ENCODE data around the gene NDFIP1.

NDFIP1 gene

DNA sequence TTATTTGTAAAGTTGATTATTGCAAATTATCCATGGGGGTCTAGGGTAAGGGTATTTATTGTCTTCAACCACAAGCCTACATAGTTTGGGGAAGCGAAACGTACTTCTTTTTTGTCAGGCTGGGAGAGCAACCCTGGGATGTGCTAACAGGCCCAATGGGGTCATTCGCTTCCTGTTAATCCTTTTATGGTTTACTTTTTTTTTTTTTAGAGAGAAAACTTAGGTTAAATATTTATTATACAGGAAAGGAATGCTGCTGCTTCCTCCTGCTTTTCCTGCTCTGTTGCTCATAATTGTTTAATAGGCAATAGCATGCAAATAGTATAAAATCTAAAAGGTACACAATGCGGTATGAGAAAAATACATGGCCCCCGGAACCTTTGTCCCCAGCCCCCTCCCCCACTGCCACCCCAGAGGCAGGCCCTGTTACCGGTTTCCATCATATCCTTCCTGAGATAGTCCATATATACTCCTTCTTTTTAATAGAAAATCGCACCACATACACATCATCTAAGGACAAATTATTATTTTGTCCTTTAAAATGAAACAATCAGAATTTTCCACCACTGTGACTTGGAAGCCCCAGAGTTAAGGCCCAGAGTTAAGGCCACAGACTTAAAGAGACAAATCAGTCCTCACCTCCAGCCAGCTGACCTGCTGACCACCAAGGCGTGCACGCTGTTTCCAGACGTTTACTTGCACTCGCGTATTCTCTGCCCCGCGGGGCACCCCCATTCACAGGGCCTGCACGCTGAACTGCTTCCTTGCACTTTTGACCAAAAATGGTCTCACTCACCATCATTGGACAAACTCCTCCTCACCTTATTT, 83.9 kb downstream of the NDFIP1 start:
- DNase-seq = no peak

DNA sequence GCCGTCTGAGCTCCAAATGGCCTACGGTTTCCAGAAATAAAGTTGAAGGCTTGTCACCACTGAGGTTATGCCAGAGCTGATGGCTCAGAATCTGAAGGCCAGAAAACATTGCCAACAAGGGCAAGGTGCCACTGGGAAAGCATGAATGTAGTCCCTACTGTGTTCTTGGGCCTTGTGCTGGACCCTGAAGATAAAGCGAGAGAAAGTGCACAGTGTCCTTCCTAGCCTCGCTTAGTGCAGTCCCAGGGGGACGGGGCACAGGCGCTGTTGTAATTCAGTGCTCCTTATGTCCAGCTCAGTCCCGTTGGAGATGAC, 84.5 kb downstream of the NDFIP1 start:
- DNase-seq = no peak

DNA sequence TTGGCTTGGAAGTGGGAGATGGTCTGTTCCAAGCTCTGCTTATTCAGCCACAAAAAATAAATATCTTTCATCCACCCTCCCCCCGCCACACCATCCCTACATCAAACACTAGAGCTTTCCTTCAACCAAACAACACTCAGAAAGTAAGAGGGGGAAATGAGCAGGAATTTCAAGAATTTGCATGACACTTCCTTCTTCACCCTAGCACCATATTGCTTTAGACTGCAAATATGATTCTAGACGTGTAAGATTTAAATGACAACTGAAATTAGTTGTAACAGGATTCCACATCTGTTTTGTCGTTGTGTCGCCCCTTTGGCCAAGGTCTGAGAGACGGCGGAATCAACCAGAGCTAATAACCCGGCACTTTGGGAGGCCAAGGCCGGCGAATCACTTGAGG, 88.5 kb downstream of the NDFIP1 start:
- DNase-seq = no peak

DNA sequence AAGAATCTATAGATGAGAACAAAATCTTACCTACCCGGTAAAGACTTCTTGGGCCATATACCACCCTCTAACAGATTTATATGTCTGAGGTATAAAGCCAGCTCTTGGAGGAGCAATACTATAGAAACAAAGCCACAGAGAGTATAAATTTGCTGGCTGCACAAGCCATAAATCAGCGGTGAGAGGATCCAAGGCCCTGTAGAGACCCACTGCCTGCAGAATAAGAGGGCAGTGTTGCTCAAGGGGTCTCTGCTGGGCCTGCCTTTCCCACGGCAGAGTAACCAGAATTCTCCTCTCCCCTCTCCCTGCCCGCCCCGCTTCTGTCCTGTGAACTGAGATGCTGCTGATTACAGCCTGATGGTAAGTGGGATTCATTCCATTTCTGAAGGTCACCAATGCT, 89.2 kb downstream of the NDFIP1 start:
- no peak for DNase-seq

DNA sequence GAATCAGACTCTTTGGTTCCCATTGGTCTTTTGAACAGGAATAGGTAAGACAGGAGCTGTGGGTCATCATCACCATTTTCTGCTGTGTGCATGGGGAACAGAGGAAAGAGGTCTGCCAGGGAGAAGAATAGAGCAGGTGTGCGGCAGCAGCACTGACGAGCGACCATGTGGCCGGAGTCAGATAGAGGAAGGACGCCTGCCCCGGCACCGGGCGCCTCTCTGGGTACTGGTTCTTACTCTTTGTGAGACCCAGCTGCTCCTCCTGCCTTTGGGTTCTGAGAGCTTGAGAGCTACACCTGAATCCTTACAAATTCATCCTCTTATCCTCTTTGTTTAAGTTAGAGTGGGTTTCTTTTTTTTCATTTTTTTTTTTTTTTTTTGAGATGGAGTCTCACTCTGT, 90.8 kb downstream of the NDFIP1 start:
- DNase-seq = no peak

DNA sequence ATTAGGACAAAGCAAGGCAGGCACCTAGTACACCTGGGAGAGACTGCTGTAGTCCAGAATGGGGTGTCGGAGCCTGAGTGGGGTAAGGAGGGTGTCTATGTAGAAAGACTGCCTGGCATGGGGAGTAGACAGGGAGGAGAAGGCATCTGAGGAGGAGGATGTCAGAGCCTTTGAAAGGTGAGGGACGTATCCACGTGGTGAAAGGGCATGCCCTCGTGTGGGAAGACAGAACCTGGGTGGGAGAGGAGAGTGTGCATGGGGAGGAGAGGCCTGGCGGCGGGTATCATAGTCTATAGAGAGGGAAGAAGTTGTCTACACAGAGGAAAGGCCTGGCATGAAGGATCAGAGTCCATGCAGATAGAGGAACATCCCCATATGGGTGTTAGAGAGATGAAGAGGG, 91.8 kb downstream of the NDFIP1 start:
- no peak for DNase-seq

DNA sequence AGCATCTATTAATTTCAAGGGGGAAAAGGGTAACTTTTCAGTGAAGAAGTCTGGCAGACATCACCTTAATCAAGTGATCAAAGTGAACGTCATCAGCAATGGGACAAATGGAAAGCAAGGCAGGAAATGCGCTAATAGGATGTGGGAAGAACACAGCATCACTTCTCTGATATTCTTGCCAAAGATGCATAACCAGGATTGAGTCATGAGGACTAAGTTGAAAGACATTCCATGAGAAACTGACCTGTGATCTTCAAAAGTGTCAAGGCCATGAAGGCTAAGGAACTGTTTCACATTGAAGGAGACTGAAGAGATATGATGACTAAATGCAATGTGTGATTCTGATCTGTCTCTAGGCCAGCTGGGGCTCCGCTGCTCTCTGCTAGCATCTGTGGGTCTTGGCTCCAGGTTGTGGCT, 92.9 kb downstream of the NDFIP1 start:
- DNase-seq = peak; percentile 99

DNA sequence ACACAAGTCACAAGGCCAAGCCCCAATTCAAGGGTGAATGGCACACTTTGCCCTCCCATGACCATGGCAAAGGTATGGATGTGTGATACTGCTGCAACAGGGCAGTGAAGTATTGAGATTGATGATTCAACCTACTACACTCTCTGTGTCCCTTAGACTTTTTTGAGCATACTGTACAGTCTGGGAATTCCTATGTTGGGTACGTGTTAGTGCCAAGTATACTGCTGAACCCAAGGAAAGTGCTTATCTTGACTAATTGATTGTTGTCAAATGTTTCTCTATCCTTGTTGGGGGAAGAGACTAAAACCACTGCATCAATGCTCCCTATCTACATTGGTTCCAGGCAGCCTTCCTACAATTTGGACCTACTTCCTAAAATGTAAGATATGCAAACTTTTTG, 93.7 kb downstream of the NDFIP1 start:
- peak; percentile 91 for DNase-seq
